Embryonic facial prominence (tissue), 1 donor: ENCODE measurements around the gene GLCE.

Experiments used
- DNase-seq: peaks from one replicate; pipeline ENCODE4 v3.0.0-alpha.2; 2016; ENCODE audit errors: extremely low spot score

GLCE gene

DNA sequence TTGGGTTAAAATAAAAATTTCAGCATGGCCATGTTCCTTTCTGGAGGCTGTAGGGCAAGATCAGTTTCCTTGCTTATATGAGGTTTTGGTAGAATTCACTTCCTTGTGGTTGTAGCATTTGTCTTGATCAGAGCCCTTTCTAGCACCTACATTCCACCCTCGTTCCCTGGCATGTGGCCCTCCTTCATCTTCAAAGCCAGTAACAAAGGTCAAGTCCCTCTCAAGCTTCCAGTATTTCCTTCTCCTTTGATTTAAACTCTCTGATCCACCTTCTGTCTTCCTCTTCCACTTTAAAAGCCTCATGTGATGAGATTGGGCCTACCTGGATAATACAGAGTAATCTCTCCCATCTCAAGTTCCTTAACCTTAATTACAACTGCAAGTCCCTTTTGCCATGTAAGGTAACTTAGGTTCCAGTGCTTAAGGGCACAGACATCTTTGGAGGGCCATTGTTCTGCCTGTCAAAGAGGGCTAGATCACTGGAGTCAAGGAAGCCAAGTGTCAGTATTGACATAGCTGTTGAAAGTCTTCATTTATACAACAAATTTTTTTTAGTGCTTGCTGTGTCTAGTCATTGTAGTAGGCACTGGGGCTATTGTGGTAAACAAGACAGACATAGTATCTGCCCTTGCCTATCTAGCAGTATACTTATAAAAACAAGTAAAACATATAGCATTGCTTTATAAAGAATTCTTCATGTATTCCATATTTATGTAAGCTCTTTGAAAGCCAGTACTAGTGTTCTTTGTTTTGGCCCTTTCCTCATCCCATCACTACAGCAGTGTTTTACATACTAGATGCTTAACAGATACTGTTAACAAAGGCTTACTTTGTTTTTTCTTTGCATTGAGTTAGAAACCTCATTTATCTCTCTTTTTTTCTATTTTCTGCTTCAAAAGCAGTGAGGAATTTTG lies 40.7 kb downstream of the GLCE start:
- DNase-seq: no peak

DNA sequence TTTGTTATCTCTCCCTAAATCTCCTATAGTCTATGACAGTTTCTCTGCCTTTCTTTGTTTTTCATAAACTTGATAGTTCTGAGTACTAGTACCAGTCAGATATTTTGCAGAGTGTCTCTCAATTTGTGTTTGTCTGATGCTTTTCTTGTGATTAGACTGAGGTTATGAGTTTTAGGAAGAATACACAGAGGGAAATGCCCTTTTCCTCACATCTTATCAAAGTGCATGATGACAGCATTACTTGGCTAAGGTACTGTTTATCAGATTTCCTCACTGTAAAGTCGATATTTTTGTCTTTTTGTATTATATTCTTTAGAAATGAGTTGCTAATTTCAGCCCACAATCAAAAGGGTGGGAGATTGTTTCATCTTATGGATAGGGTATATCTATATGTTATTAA lies 45.6 kb downstream of the GLCE start:
- DNase-seq: no peak

DNA sequence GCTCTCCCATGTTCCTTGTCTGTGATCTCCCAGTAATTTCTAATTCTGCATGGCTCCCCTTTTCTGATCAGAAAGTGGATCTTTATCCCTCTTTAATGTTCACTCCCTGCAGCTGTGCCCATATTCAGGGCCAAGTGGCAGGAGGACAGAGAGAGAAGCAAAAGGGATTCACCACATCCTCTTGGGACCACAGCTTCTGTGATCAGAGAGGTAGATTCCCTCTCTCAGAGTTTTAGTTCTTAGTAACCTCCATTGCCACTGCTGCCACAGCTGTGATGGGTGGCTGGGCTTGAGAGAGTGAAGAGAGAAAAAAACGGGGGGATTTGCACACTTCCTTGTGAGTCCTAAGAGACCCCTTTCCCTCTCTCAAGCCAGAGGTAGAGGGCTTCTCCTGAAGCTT lies 49.2 kb downstream of the GLCE start:
- DNase-seq: no peak

DNA sequence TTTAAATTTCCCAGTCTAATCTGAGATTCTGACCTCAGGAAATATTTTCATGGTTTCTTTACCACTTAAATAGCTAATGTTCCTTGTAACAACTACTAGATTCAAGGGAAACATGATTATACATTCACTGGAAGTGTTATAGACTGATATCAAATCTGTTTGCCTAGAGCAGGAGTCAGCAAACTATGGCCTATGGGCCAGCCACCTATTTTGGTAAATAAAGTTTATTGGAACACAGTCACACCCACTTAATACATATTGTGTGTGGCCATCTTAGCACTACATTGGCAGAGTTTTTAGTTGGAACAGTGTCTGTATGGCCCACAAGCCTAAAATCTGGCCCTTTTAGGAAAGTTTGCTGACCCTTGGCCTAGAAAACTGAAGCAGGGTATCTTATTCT lies 50.1 kb downstream of the GLCE start:
- DNase-seq: no peak

DNA sequence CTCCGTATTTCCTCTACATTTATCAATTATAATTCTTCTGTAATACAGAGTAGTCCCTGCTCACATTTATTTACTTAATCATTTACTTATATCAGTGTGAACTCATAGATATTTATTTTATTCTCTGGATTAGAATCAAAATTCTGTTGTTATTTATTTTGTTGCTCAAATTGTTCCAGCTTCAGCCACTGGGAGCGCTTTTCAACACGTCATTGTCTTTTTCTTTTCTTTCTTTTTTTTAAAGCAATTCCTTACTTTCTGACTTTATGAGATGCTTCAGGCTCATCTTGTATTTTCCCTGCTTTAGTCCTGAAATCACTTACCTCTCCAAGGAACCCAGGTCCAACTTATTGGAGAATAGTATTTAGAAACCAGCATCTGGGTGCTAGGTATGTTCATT lies 53.4 kb downstream of the GLCE start:
- no peak for DNase-seq

DNA sequence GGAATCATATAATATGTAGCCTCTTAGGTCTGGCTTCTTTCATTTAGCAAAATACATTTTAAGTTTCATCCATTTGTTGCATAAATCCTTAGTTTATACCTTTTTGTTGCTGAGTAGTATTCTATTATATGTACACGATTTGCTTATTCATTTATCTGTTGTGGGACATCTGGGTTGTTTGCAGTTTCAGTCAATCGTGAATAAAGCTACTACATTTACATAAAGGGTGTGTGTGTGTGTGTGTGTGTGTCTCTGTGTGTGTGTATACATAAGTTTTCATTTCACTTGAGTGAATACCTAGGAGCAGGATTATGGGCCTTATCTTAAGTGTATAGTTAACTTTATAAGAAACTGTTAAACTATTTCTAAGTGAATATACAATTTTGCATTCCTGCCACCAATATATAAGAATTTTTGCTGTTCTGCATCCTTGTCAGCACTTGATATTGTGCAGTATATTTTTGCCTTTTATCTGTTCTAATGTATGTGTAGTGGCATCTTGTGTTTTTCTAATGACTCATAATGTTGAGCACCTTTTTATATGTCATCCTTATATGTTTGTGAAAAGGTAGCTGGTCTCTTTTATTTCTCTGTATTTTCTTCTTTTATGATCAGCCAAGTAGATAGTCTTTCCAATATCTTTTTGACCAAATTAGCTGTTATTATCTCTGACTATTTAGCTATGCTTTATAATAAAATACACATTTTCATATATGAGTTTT lies 55.0 kb downstream of the GLCE start:
- no peak for DNase-seq

DNA sequence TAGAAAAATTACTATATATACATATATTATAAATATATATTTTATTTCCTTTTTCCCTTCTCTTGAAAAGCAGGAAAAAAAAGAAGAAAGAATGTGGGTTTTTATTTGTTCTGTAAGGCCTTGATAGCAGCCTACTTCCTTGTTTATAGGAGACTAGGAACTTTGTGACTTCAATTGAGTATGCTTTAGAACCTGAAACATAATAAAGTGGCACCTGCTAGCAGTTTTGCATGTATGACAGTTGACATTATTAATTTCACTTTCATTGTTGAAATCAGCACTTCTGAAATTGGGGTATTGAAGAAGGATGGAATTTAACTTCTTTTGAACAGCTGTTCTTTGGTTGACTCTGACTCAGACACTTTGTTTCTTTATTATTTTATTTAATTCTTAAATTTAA lies 56.9 kb downstream of the GLCE start:
- no peak for DNase-seq

DNA sequence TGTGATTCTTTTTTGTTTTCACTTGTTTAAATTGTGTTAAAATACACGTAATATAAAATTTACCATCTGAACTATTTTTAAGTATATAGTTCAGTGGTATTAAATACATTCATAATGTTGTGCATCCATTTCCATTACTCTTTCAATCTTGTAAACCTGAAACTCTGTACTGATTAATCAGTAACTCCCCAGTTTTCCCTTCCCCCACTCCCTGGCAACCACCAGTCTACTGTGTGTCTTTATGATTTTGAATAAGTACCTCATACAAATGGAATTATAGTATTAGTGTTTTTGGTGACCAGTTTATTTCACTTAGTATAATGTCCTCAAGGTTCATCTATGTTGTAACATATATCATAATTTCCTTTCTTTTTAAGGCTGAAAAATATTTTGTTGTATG lies 59.3 kb downstream of the GLCE start:
- DNase-seq: no peak

DNA sequence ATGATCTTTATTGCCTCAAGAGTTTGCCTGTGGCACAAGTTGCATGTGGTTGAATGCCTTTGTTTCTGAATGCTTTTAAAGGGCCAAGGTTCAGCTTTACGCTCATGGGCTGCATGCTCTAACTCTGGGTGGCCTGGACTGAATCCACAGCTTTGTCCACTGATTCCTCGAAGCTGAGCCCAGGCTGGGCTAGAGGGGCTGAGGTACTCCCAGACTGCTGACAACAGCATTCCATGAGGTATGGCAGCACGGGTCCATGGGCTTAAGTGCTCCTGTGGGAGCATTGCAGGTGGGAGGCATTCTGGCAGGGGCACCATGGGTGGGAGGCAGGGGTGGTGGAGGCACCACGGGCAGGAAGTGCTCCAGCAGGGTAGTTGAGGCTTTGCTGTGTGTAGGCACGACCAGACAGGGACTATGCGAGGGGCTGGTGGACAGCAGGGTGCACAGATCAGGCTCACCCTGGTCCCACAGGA lies 61.6 kb downstream of the GLCE start:
- no peak for DNase-seq

DNA sequence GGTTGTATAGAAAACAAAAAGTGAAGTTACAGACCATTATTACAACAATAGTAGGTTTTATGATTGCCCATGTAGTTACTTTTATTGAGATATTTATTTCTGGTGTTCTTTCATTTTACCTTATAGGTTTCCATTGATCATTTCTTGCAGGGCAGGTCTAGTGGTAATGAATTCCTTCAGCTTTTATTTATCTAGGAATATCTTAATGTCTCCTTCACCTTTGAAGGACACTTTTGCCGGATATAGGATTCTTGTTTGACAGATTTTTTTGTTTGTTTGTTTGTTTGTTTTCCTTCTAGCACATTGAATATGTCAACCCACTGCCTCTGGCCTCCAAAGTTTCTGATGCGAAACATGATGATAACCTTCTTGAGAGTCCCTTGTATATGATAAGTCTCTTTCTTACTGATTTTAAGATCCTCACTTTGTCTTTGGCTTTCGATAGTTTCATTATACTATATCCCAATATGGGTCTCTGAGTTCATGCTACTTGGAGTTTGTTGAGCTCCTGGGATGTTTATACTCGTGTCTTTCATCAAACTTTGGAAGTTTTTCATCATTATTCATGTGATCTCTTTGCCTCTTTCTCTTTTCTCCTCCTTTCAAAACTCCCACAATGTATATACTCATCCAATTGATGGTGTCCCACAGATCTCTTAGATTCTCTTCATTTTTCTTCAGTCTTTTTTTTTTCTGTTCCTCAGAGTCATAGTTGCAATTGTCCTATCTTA lies 62.8 kb downstream of the GLCE start:
- DNase-seq: no peak

DNA sequence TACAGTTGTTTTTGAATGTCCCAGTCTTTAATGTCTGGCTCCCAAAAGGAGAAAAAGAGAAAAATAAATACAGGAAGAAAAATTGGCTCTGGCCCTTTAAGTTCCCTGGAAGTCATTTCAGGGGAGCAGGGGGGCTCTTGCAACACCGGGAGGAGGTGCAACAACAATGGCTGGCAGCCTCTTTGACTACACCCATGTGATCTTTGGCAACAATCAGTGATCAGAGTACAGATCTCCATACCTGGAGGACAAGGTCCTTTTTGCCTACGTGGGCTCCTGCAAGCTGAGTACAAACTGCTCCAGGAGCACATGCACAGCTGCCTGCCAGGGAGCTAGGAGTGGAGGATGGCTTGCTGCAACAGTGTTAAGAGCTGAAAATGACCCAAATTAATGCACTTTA lies 63.9 kb downstream of the GLCE start:
- no peak for DNase-seq

DNA sequence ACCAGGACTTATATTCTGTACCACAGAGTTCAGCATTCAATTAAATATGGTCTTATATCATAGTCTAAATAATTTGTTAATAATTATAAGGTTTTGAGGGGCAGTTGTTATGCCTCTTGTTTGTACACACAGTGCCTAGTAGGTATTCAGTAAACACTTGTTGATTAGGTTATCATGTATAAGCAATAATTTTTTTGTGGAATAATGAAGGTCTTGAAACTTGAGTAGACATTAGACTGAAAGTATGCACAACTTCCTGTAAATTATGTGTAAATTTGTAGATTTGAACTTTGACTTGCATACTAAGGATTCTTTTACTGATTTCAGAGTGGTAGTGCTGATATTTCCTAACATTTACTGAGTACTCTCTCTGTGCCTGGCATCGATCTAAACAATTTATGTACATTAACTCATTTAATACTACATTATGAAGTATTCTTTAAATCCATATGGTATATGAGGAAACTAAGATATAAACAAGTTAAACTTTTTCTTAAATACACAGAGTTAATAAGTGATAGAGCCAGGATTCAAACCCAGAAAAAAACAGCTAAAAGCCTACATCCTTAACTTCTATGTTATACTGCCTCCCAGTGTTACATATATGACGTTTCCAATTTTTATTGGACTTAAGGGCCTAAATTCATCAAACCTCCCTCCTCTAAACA lies 65.1 kb downstream of the GLCE start:
- DNase-seq: no peak

DNA sequence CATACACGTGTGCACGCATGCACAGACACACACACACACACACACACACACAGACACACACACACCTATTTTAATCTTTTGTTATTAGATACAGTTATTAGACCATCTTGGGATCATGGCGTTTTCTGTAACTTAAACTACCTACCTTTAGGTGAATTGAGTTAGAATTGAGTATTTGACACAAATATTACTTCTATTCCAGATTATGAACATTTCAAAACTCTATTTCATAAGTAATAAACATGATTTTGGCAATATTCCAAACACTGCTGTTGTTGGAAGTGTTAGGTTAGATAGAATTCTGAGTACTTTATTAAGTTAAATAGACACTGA lies 65.6 kb downstream of the GLCE start:
- no peak for DNase-seq

DNA sequence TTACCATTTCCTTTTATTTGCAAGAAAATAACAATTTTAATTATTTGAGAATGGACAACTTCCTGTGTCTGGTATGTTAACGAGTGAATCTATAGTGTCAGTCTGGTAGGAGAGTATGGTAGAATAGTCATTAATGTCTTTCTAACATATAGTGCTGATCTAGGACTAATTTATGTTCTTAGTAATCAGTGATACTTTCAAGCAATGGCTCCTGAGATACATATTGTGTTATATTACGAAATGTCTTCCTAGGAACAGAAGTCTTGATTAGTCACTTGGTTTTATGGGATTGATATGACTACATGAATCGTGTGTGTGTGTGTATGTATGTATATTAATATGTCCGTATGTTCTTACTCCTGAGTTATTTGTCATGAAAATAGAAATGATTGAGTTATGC lies 71.7 kb downstream of the GLCE start:
- DNase-seq: no peak

DNA sequence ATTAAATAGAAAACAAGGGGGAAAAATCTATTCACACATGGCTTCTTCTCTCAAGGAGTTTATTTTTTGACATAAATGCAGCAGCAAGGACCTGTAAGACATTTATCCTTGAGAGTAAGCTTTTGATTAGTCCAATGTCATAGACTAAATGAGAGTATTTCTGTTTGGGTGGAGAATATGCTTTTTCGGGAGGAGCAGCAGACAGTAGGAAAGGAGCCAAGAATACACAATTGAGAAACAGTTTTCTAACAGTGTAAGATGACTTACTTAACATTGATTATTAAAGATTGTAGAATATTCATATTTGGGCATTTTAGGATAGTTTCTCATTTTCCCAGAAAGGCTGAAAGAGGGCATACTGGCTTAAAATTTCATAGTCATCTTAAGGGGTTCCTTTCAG lies 72.3 kb downstream of the GLCE start:
- no peak for DNase-seq

DNA sequence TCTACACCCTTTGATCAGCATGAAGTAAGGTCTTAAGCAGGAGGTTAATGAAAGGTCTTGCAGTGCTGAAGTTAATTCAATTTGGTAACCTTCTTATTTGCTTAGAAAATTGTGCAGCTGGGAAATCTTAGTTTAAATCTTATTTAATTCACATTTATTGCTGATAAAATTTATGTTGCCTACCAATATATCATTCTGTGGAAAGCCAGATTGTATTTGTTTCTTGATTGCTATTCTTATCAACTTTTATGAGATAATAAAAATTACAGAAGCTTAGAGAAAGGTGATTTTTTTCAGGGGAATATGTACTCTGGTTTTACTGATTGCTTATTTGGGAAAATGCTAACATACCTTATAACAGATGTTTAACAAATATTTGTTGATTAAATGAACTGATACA lies 74.2 kb downstream of the GLCE start:
- DNase-seq: no peak

DNA sequence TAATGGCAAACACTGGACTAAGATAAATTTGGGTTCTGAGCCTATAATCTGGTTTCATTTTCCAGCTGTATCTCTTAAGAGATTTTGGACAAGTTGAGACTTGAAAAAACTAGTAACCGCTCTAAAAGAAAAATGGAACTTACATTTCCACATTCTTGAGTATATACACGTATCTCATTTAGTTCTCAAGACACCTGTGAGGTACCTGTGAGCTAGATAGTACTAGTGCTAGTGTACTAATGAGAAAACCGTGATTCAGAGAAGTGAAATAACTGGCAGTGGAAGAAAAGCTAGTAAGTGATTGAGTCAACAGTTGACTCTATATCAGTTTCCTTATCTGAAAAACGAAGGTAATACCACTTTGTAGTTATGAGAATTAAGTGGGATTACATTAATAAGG lies 76.1 kb downstream of the GLCE start:
- DNase-seq: no peak

DNA sequence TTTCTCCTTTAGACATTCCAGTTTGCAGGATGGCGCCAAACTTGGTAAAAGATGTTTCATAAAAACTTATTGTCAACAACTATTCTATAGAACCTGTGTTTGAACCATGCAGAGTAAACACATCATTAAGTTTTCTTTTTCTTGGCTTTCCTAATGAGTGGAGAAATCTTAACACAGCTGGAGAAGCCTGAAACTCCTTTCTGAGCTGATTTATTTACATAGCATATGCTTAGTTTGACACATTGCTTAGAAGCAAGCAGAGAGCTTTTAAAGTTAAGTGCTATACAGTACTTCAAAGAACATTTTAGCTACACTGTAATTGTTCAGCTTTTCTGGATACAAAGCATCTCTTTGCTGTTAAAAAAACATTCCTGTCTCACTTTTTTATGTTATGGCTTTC lies 77.3 kb downstream of the GLCE start:
- DNase-seq: no peak

DNA sequence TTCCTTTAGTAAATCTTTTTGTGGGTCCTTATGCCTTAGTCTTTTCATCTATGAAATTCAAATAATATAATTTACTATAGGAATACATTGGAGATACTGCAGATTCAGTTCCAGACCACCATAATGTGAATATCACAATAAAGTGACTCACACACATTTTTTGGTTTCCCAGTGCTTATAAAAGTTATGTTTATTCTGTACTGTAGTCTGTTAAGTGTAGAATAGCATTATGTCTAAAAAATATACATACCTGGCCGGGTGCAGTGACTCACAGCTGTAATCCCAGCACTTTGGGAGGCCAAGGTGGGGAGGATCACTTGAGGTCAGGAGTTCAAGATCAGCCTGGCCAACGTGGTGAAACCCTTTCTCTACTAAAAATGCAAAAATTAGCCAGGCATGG lies 84.4 kb downstream of the GLCE start:
- DNase-seq: no peak

DNA sequence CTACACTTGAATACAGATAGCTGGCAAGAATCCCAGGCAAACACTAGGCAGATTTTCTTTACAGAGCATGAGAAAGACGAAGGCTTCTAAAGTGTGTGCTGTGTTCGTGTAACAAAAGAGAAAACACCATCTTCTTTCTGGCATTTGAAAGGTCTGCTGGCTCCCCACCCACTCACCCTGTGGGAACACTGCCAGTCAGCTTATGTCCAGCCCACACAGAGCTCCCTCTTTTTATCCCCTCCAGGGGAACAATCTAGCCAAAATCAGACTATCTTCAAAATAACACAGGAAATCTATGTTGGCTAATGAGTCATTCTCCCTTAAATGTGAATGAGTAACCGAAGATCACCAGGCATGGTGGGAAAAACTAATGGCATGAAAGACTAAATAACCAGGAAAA lies 92.7 kb downstream of the GLCE start:
- no peak for DNase-seq

DNA sequence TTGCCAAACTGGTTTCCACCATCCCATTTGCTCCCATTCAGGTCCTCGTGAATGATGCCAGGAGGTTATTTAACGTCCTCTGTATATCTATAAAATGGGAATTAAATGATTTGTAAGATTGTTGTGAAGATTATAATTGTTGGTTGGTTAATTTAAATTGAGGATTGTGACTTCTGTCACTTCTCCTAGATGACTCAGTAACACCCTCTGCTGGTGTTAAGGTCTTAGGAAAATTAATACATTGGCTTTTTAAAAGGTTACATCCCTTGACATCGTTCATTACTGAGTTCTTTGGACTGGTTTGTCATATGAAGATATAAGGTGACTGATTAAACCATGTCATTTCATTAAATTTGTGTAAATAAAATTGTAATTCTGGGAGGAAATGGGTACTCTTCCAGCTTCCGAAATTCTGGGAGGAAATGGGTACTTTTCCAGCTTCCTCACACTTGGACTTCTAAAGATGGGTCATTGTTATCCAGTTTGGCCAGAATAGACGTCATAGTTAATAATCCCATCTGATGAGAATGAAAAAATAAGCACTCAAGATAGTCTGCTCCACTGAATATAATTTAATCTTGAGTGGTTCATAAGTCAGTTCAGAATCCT lies 105.0 kb downstream of the GLCE start:
- no peak for DNase-seq

DNA sequence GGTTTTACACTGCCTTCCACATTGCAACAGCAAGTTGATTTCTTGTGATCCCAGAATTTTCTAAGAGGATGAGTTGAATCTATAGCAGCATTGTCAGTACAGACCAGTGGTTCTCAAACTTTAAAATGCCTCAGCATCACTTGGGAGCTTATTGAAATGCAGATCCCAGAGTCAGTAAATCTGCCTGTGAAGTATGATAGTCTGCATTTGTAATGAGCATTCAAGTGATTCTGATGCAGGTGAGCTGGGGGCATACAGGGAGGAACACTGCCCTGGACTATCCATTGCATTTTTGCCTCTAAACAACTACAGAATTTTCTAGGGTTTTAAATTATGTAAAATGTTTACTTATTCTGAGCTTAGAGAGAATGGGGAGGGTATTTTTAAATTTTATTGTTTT lies 110.8 kb downstream of the GLCE start:
- no peak for DNase-seq
